H1 (cell line): ENCODE results near the gene NTN5. TPM values are rescaled to one million over a fixed set of nuclear protein-coding genes. Genes with fewer than 3 reads are reported as not detected.
A peak's percentile ranks its signal among the peaks of the same experiment; 100 is the strongest.

ENCODE experiments used
- BACH1 ChIP-seq: IDR thresholded peaks from 2 replicates; pipeline ENCODE4 v1.6.1; 2012; ENCODE audit warnings: low read length, improper control_type of control experiment
- JUN ChIP-seq: IDR thresholded peaks from 2 replicates; pipeline ENCODE4 v1.6.1; 2011; ENCODE audit warnings: low read depth, mild to moderate bottlenecking, improper control_type of control experiment, low read length
- KDM4A ChIP-seq: IDR thresholded peaks from one replicate; pipeline ENCODE4 v1.7.1; 2012; ENCODE audit warnings: low read depth, mild to moderate bottlenecking, moderate library complexity, low read length, inconsistent platforms; ENCODE audit not compliant: severe bottlenecking
- PHF8 ChIP-seq: fragments of 200-600 bp; sonication (generic); conservative IDR thresholded peaks from 2 replicates; pipeline ENCODE4 v1.7.1; 2012; ENCODE audit warnings: low read depth, mild to moderate bottlenecking, inconsistent platforms, low read length, moderate library complexity
- SIN3A ChIP-seq, 2 experiments: IDR thresholded peaks in 1 of 2; conservative IDR thresholded peaks in 1 of 2; 2 replicates each; pipeline ENCODE4 v1.6.1; 2011 to 2012; ENCODE audit warnings: low read length in 2 of 2, improper control_type of control experiment in 1 of 2, low read depth in 1 of 2, mild to moderate bottlenecking in 1 of 2
- TAF1 ChIP-seq: IDR thresholded peaks from 2 replicates; pipeline ENCODE4 v1.6.1; 2011; ENCODE audit warnings: mild to moderate bottlenecking, low read depth, low read length
- TEAD4 ChIP-seq: IDR thresholded peaks from 2 replicates; pipeline ENCODE4 v1.6.1; 2012; ENCODE audit warnings: low read depth, low read length, inconsistent platforms, mixed read lengths
- polyA plus RNA-seq, 7 experiments: library from polyadenylated mRNA; depleted of rRNA in 3 of 7; stranded (reverse) in 5 of 7; unstranded in 2 of 7; fragments of >200 nt in 5 of 7; fragments of 200-250 nt in 2 of 7; gene quantifications; 1 replicate in 5 of 7; 2 replicates in 1 of 7; 4 replicates in 1 of 7; pipeline versions ENCODE4 v1.2.1 to v1.2.3, GENCODE V29; 2011 to 2013; ENCODE audit warnings: missing spikeins in 2 of 7, mixed read lengths in 2 of 7
- total RNA-seq: library from RNA; stranded (reverse); fragmentation: NEBNext Ultra II Directional; extraction: Animal tissue kit (Norgen Biotek cat#: 25700); gene quantifications from 2 replicates; pipeline ENCODE4 v1.2.1, GENCODE V29; 2021
- TF ChIP-seq, protein P1 (sequence below): fragments of 300-600 bp; sonication (generic); IDR thresholded peaks from 2 replicates; pipeline ENCODE4 v1.7.1; 2012; ENCODE audit warnings: low read length, moderate library complexity, mild to moderate bottlenecking, inconsistent platforms; ENCODE audit not compliant: insufficient replicate concordance

NTN5 gene
- total and polyA plus RNA-seq, 2 of the 8 experiments (the other 6 are each of a cell fraction or from before 2014, with no cell fraction given) = 0.47 to 0.85 TPM

DNA sequence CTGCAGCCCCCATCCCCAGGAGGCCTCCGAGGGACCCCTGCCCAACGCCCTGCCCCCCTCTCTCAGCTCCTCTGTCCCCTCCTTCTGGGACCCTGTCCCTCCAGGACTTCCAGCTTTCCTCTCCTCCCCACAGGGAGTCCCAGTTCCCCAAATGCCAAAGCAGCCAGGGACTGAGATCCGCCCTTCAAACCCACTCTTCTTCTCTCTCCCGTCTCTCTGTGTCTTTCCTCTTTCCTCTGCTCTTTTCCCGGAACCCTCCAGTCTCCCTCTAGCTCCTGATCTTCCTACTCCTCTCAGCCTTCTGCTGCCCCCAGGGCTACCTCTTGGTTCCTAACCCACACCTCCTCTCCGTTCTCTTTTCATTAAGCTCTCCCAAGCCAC is 27.2 kb downstream of the NTN5 start (continued):
- TF ChIP-seq, protein P1, sequence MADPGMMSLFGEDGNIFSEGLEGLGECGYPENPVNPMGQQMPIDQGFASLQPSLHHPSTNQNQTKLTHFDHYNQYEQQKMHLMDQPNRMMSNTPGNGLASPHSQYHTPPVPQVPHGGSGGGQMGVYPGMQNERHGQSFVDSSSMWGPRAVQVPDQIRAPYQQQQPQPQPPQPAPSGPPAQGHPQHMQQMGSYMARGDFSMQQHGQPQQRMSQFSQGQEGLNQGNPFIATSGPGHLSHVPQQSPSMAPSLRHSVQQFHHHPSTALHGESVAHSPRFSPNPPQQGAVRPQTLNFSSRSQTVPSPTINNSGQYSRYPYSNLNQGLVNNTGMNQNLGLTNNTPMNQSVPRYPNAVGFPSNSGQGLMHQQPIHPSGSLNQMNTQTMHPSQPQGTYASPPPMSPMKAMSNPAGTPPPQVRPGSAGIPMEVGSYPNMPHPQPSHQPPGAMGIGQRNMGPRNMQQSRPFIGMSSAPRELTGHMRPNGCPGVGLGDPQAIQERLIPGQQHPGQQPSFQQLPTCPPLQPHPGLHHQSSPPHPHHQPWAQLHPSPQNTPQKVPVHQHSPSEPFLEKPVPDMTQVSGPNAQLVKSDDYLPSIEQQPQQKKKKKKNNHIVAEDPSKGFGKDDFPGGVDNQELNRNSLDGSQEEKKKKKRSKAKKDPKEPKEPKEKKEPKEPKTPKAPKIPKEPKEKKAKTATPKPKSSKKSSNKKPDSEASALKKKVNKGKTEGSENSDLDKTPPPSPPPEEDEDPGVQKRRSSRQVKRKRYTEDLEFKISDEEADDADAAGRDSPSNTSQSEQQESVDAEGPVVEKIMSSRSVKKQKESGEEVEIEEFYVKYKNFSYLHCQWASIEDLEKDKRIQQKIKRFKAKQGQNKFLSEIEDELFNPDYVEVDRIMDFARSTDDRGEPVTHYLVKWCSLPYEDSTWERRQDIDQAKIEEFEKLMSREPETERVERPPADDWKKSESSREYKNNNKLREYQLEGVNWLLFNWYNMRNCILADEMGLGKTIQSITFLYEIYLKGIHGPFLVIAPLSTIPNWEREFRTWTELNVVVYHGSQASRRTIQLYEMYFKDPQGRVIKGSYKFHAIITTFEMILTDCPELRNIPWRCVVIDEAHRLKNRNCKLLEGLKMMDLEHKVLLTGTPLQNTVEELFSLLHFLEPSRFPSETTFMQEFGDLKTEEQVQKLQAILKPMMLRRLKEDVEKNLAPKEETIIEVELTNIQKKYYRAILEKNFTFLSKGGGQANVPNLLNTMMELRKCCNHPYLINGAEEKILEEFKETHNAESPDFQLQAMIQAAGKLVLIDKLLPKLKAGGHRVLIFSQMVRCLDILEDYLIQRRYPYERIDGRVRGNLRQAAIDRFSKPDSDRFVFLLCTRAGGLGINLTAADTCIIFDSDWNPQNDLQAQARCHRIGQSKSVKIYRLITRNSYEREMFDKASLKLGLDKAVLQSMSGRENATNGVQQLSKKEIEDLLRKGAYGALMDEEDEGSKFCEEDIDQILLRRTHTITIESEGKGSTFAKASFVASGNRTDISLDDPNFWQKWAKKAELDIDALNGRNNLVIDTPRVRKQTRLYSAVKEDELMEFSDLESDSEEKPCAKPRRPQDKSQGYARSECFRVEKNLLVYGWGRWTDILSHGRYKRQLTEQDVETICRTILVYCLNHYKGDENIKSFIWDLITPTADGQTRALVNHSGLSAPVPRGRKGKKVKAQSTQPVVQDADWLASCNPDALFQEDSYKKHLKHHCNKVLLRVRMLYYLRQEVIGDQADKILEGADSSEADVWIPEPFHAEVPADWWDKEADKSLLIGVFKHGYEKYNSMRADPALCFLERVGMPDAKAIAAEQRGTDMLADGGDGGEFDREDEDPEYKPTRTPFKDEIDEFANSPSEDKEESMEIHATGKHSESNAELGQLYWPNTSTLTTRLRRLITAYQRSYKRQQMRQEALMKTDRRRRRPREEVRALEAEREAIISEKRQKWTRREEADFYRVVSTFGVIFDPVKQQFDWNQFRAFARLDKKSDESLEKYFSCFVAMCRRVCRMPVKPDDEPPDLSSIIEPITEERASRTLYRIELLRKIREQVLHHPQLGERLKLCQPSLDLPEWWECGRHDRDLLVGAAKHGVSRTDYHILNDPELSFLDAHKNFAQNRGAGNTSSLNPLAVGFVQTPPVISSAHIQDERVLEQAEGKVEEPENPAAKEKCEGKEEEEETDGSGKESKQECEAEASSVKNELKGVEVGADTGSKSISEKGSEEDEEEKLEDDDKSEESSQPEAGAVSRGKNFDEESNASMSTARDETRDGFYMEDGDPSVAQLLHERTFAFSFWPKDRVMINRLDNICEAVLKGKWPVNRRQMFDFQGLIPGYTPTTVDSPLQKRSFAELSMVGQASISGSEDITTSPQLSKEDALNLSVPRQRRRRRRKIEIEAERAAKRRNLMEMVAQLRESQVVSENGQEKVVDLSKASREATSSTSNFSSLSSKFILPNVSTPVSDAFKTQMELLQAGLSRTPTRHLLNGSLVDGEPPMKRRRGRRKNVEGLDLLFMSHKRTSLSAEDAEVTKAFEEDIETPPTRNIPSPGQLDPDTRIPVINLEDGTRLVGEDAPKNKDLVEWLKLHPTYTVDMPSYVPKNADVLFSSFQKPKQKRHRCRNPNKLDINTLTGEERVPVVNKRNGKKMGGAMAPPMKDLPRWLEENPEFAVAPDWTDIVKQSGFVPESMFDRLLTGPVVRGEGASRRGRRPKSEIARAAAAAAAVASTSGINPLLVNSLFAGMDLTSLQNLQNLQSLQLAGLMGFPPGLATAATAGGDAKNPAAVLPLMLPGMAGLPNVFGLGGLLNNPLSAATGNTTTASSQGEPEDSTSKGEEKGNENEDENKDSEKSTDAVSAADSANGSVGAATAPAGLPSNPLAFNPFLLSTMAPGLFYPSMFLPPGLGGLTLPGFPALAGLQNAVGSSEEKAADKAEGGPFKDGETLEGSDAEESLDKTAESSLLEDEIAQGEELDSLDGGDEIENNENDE = no peak
- TF ChIP-seq TEAD4 (no peak), SIN3A (conservative IDR thresholded peaks at IDR 0.05 in 1 of 2, IDR thresholded peaks at IDR 0.05 in 1 of 2; ENCODE audit: low read depth in 1 of 2, low read length in 2 of 2) (no peak), BACH1 (no peak), KDM4A (peak; percentile 48), TAF1 (peak; percentile 34; the same call in 1 of the 2 replicates), JUN (no peak), PHF8 (no peak)
